NCI-H187 treated with DMSO at 0.1 percent for 48 hours (cell line): ENCODE results near the gene TTC34.

ENCODE experiments used
- DNase-seq: peaks from one replicate; lab custom pipeline; 2025; lab: John Stamatoyannopoulos, UW

Gene TTC34

DNA sequence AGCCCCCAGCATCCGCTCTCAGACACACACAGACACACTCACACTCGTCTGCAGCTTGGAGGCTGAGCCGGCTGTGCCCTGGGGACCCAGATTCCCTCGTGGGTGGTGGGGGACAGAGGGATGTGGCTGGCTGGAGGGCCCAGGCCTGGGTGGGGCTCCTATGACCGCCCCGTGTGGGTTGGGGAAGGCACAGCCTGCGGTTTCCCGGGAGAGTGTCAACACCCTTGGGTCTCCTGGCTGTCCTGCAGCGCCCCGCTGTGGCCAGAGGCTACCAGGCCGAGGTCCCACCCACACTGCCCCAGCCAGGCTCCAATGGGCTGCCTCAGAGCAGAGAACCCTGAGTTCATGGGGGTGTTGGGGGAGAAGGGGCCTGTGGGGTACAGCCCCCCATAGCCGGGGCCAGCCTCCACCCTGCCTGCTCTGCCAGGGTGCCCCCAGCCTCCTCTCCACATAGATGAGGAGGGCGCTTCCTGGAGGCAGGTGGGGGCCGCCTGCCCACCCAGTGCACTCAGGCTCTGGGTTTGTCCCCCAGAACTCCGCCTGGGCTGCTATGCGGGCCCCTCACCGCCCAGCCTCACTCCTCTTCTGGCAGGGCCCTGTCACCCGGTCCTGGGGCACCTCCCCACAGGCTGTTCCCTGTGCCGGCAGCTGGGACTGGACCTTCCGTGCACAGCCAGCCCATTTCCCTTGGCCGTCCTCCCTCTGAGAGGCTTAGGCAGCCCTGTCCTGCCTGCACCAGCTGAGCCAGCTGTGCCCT, at the start of gene TTC34:
TSS of gene TTC34 (minus strand) at position 159 of the 757 bp plus-strand sequence. CDS start 866 bp downstream, outside the sequence.
- DNase-seq, result no peak

- no peak for DNase-seq
Measured at GRCh38 chr1:2850502-2850901, 49.0 kb upstream of the TTC34 start.

- no peak for DNase-seq
Measured at GRCh38 chr1:2848006-2848670, 46.6 kb upstream of the TTC34 start.

- DNase-seq, result no peak
Measured at GRCh38 chr1:2847086-2847985, 45.8 kb upstream of the TTC34 start.

DNA sequence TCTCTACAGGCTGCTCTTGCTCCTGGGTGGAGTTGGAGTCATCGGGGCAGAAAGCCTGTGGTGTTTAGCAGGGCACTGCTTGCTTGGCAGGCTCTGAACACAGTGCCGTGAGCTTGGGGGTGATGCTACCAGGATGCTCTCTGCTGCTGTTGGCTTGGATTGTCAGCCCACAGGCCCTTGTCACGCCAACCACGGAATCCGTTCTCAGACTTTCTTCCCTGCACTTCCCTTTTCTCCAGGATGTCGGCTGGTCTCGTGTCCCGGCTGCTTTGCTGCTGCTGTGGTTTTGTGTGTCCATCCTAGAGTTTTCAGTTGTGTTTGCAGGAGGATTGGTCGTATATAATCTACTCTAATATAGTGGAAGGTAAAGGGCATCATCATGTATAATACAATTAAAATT, 44.4 kb upstream of the TTC34 start:
- DNase-seq, result no peak

DNA sequence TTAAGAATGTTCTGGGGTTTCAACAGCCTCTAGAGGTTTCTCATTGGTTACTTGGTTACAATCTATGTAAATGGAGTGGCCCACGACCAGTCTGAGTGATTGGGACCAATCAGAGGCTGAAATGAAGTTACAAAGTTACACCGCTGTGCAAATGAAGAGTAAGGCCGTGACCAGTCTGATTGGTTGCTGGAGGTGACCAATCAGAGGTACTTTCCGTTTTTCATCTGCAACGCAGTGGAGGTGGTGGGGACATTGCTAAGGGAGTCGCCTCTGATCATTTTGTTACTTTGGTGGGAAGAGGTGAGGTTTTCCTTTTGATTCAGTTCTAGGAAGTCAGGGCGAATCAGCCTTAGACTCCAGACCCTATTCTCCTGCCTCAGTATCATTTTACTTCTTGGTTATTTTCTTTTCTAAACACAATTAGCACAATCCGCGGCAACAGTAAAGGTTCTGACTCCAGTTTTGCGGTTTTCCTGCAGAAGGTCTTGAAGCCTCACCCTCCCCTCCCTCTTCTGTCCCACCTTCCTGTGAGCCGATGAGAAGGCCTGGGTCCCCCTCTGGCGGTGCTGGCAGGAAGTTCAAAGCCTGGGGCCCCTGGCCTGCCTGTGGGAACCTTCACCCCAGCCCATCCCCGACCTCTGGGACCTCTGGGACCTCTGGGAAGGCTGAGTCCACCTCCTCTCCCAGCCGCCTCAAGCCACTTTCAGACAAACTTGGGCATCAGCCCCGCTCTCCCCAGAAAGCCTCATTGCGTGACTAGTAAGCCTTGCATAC, 38.7 kb upstream of the TTC34 start:
- no peak for DNase-seq

DNA sequence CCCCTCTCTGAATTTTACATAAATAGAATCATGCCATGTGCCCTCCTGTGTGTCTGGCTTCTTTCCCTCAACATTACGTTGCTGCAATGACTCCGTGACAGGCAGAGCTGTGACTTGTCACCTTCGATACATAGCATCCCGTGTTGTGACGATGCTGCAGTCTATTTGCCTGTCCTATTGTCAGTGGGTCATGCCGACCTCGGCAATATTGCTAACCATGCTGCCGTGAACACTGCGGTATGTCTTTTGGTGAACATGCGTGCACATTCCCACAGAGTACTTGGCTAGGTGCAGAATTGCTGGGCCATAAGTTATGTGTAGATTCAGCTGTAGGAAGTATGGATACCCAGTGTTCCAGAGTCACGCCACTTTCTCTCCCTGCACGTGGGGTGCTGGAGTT, 36.3 kb upstream of the TTC34 start:
- no peak for DNase-seq

DNA sequence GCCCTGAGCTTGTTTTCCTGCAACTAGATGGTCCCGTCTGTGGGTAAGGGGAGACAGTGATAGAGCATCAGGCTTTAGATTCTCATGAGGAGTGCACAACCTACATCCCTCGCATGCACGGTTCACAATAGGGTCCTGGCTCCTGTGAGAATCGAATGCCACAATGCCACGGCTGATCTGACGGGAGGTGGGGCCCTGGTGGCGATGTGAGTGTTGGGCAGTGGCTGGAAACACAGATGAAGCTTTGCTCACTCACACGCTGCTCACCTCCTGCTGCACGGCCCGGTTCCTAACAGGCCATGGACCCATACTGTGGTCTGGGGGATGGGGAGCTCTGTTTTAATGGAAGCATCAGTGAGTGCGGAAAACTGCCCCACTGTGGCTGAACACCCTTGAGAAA, 35.8 kb upstream of the TTC34 start:
- no peak for DNase-seq

GRCh38 chr1:2836333-2836970, 35.0 kb upstream of the TTC34 start:
- no peak for DNase-seq

GRCh38 chr1:2835650-2836159, 34.2 kb upstream of the TTC34 start:
- no peak for DNase-seq

- DNase-seq, result no peak
Measured at GRCh38 chr1:2834741-2835564, 33.5 kb upstream of the TTC34 start.

GRCh38 chr1:2834146-2834475, 32.6 kb upstream of the TTC34 start:
- no peak for DNase-seq

- no peak for DNase-seq
Measured at GRCh38 chr1:2833454-2834145, 32.1 kb upstream of the TTC34 start.

- no peak for DNase-seq
Measured at GRCh38 chr1:2832506-2833453, 31.3 kb upstream of the TTC34 start.

GRCh38 chr1:2831596-2832212, 30.2 kb upstream of the TTC34 start:
- no peak for DNase-seq

- DNase-seq, result no peak
Measured at GRCh38 chr1:2830761-2831425, 29.4 kb upstream of the TTC34 start.

DNA sequence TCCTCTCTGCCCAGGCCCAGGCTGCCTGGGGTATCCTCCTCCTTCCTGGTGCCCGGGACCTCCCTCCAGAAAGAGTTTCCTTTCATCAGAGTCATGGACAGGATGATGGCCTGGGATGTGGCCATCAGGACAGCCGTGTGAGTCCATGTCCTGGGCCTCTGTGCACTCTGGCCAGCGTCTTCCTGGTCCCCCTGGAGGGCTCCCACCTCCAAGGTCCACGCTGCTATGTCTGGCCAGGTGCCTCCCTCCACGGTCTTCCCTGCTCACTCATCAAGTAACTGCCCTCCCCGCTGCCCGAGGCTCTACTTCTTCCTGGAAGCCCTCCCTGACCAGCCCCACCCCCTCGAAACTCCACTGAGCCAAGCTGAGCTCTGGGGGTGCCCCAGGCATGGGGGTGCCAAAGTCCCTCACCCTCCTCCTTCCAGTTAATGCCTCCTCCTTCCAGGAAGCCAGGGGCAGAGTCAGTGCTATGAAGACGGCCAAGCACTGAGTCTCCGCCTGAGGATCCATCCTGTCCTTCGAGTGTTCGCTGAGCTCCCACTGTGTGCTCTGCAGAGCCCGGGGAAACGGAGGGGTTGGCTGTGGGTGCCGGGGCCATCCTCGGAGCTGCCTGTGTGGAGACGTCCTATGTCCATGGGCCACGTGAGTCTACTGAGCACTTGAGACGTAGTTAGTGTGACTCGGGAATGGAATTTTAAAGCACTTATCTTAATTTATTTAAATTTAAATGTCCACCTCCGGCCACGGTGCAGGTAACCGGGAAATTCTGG, 28.5 kb upstream of the TTC34 start:
- DNase-seq, result no peak
